Peyer's patch (tissue), 4 donors: ENCODE measurements around the gene SLC4A2. TPM values are rescaled to one million over a fixed set of nuclear protein-coding genes. Genes with fewer than 3 reads are reported as not detected.

ENCODE experiments used
- DNase-seq, 3 donors: peaks; one replicate each; pipeline ENCODE4 v3.0.0-alpha.2; 2017 to 2019
- H3K27ac ChIP-seq, 4 donors: fragments of 200-600 bp; sonication (generic); one replicate each; pipeline ENCODE4 v1.5.1; 2016 to 2019
- H3K27me3 ChIP-seq, 2 donors: fragments of 200-600 bp; sonication (generic); one replicate each; pipeline ENCODE4 v1.5.1; 2019
- H3K36me3 ChIP-seq, 3 donors: fragments of 200-600 bp; sonication (generic); one replicate each; pipeline ENCODE4 v1.5.1; 2016 to 2019
- H3K4me1 ChIP-seq, 4 donors: fragments of 200-600 bp; sonication (generic); one replicate each; pipeline ENCODE4 v1.5.1; 2016 to 2019
- H3K4me3 ChIP-seq, 4 donors: fragments of 200-600 bp; sonication (generic); 1 replicate in 3 of 4; 2 replicates in 1 of 4; pipeline ENCODE4 v1.5.1; 2016 to 2019; ENCODE audit warnings: mild to moderate bottlenecking in 1 of 4
- H3K9me3 ChIP-seq, 4 donors: fragments of 200-600 bp; sonication (generic); one replicate each; pipeline ENCODE4 v1.5.1; 2016 to 2019; ENCODE audit warnings: mild to moderate bottlenecking in 1 of 4
- CTCF ChIP-seq, 6 experiments: fragments of 450-650 bp in 4 of 6; fragments of 200-600 bp in 2 of 6; sonication (generic) in 1 of 6; IDR thresholded peaks; one replicate each; pipeline ENCODE4 v1.5.1; 2017 to 2019; ENCODE audit warnings: antibody characterized with exemption in 6 of 6, mild to moderate bottlenecking in 3 of 6, moderate library complexity in 1 of 6
- POLR2A ChIP-seq, 2 donors: fragments of 450-650 bp; IDR thresholded peaks; one replicate each; pipeline ENCODE4 v1.5.1; 2017; ENCODE audit warnings: antibody characterized with exemption in 2 of 2, mild to moderate bottlenecking in 2 of 2, moderate library complexity in 2 of 2
- total RNA-seq, 4 donors: library from RNA; depleted of rRNA; stranded (reverse); fragments of >200 nt; gene quantifications; one replicate each; pipeline ENCODE4 v1.1.0, GENCODE V29; 2016

Gene SLC4A2
- total RNA-seq, 4 donors from 2014 or later, result 101 to 143 (median 121) TPM

- peak overlapping the region in 3 of 4 donors; percentile 36 to 79 (median 59) for H3K27ac ChIP-seq
- H3K4me3 ChIP-seq, result no peak overlapping the region
- H3K36me3 ChIP-seq, result no peaks in the 10 kb centered on the region
- TF ChIP-seq CTCF (IDR thresholded peaks at IDR 0.05), result peak in 3 of 6 experiments; percentile 24 to 57 (median 32)
- peak in 1 of 2 donors; percentile 20 for TF ChIP-seq POLR2A (IDR thresholded peaks at IDR 0.05)
- peaks cover 0 to 30% (median 3%) of the 10 kb centered on the region in 4 donors for H3K4me1 ChIP-seq
- no peaks in the 10 kb centered on the region for H3K27me3 ChIP-seq
- H3K9me3 ChIP-seq, result no peaks in the 10 kb centered on the region
- peak in 2 of 3 donors; percentile 72 to 84 for DNase-seq
These were observed 47.2 kb upstream of the SLC4A2 start for GRCh38 chr7:151012031-151012692.

- Histone ChIP-seq H3K9me3 (no peaks in the 10 kb centered on the region), H3K36me3 (no peaks in the 10 kb centered on the region), H3K4me1 (peaks cover 1 to 34% (median 6%) of the 10 kb centered on the region in 4 donors), H3K4me3 (no peak overlapping the region), H3K27ac (peak overlapping the region in 3 of 4 donors; percentile 59 to 79 (median 72)), H3K27me3 (no peaks in the 10 kb centered on the region)
- DNase-seq, result no peak
- no peak for TF ChIP-seq POLR2A (IDR thresholded peaks at IDR 0.05)
- TF ChIP-seq CTCF (IDR thresholded peaks at IDR 0.05), result peak in 4 of 6 experiments; percentile 14 to 28 (median 18)
These were observed 46.5 kb upstream of the SLC4A2 start for GRCh38 chr7:151012911-151013347.

GRCh38 chr7:151013356-151013732 is 46.0 kb upstream of the SLC4A2 start:
- peak overlapping the region; percentile 26 to 48 (median 38) for H3K4me3 ChIP-seq

GRCh38 chr7:151013733-151014497 is 45.5 kb upstream of the SLC4A2 start:
- H3K4me3 ChIP-seq, result peak overlapping the region; percentile 26 to 48 (median 38)
- peak overlapping the region in 3 of 4 donors; percentile 57 to 79 (median 72) for H3K27ac ChIP-seq
- TF ChIP-seq CTCF (IDR thresholded peaks at IDR 0.05), result peak in 2 of 6 experiments; percentile 3 to 9
- TF ChIP-seq POLR2A (IDR thresholded peaks at IDR 0.05), result no peak
- peak; percentile 70 to 95 (median 94) for DNase-seq
- no peaks in the 10 kb centered on the region for H3K27me3 ChIP-seq
- no peaks in the 10 kb centered on the region for H3K36me3 ChIP-seq
- H3K4me1 ChIP-seq, result peaks cover 6 to 39% (median 13%) of the 10 kb centered on the region in 4 donors
- H3K9me3 ChIP-seq, result no peaks in the 10 kb centered on the region

More at GRCh38 chr7:151013356-151013732, 46.0 kb upstream of the SLC4A2 start:
- no peaks in the 10 kb centered on the region for H3K27me3 ChIP-seq
- no peaks in the 10 kb centered on the region for H3K9me3 ChIP-seq
- DNase-seq, result no peak
- peaks cover 5 to 35% (median 9%) of the 10 kb centered on the region in 4 donors for H3K4me1 ChIP-seq
- TF ChIP-seq CTCF (IDR thresholded peaks at IDR 0.05) (no peak), POLR2A (IDR thresholded peaks at IDR 0.05) (no peak)
- peak overlapping the region in 2 of 4 donors; percentile 72 to 79 for H3K27ac ChIP-seq
- no peaks in the 10 kb centered on the region for H3K36me3 ChIP-seq

GRCh38 chr7:151014950-151015349 is 44.4 kb upstream of the SLC4A2 start:
- Histone ChIP-seq H3K4me1 (peaks cover 6 to 43% (median 17%) of the 10 kb centered on the region in 4 donors), H3K4me3 (no peak overlapping the region), H3K9me3 (no peaks in the 10 kb centered on the region), H3K36me3 (no peaks in the 10 kb centered on the region), H3K27ac (peak overlapping the region in 1 of 4 donors; percentile 72), H3K27me3 (no peaks in the 10 kb centered on the region)
- peak in 1 of 3 donors; percentile 40 for DNase-seq
- TF ChIP-seq CTCF (IDR thresholded peaks at IDR 0.05), result no peak
